ENCODE data around the gene TSR3. TPM values are rescaled to one million over a fixed set of nuclear protein-coding genes. Genes with fewer than 3 reads are reported as not detected.

TSR3 gene
- total RNA-seq, 4 donors from 2014 or later = 78.2 to 112 (median 106) TPM

DNA sequence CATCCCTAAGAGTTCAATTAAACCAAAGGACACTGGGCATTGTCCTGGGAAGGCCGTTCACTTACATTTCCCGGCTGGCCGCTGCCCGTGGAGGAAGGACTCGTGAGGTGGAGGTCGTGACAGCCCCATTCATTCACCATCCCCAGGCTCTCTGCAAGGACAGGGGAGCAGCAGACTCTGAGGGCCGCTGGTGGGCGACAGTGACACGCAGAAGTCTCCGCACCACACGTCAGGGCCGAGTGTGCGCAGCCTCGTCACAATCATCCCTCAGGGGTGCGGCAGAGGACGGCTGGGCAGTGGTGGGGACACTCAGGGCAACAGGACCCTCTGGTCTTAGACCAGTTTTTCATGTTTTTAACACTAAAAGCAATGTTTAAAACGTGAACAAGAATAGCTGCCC is 41.1 kb upstream of the TSR3 start:
- H3K36me3 ChIP-seq = peaks cover 53 to 98% (median 91%) of the 10 kb centered on the region in 4 donors
- 90% methylated on average over 17 of the region's 17 CpGs for WGBS
- no peak for DNase-seq (ENCODE audit: extremely low spot score)
- H3K27ac ChIP-seq (replicated peaks in 1 of 4) = no peak overlapping the region
- no peaks in the 10 kb centered on the region for H3K4me1 ChIP-seq
- intact Hi-C loops (cut with DNase I) = no loop called here
- no peaks in the 10 kb centered on the region for H3K27me3 ChIP-seq
- H3K9me3 ChIP-seq = no peaks in the 10 kb centered on the region
- H3K4me3 ChIP-seq = no peak overlapping the region
- no peak for TF ChIP-seq POLR2A (IDR thresholded peaks at IDR 0.05; ENCODE audit: low read depth)
- TF ChIP-seq CTCF (IDR thresholded peaks at IDR 0.05) = no peak
- no peak for TF ChIP-seq POLR2AphosphoS5 (IDR thresholded peaks at IDR 0.05)
- TF ChIP-seq EP300 (IDR thresholded peaks at IDR 0.05) = no peak

- Histone ChIP-seq H3K4me1 (no peaks in the 10 kb centered on the region), H3K27ac (replicated peaks in 1 of 4) (no peak overlapping the region), H3K36me3 (peaks cover 43 to 99% (median 81%) of the 10 kb centered on the region in 4 donors), H3K9me3 (no peaks in the 10 kb centered on the region), H3K4me3 (no peak overlapping the region), H3K27me3 (no peaks in the 10 kb centered on the region)
- WGBS = 85% methylated on average over 28 of the region's 28 CpGs
- no peak for TF ChIP-seq POLR2AphosphoS5 (IDR thresholded peaks at IDR 0.05)
- no peak for TF ChIP-seq POLR2A (IDR thresholded peaks at IDR 0.05; ENCODE audit: low read depth)
- TF ChIP-seq CTCF (IDR thresholded peaks at IDR 0.05) = no peak
- TF ChIP-seq EP300 (IDR thresholded peaks at IDR 0.05) = no peak
- DNase-seq (ENCODE audit: extremely low spot score) = no peak
- intact Hi-C loops (cut with DNase I) = no loop called here
Measured at GRCh38 chr16:1390239-1390779, 38.6 kb upstream of the TSR3 start.

DNA sequence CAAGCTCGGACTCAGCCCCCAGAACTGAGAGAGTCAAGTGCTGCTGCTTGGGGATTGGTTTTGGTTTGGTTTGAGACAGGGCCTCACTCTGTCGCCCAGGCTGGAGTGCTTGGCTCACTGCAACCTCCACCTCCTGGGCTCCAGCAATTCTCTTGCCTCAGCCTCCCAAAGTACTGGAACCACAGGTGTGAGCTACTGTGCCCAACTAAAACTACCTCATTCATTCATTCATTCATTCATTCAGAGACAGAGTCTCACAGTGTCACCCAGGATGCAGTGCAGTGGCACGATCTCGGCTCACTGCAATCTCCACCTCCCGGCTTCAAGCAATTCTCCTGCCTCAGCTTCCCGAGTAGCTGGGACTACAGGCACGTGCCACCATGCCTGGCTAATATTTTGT is 38.1 kb upstream of the TSR3 start:
- TF ChIP-seq EP300 (IDR thresholded peaks at IDR 0.05) (no peak), POLR2AphosphoS5 (IDR thresholded peaks at IDR 0.05) (no peak), POLR2A (IDR thresholded peaks at IDR 0.05; ENCODE audit: low read depth) (no peak), CTCF (IDR thresholded peaks at IDR 0.05) (no peak)
- Histone ChIP-seq H3K27ac (replicated peaks in 1 of 4) (no peak overlapping the region), H3K9me3 (no peaks in the 10 kb centered on the region), H3K36me3 (peaks cover 46 to 100% (median 82%) of the 10 kb centered on the region in 4 donors), H3K27me3 (no peaks in the 10 kb centered on the region), H3K4me3 (no peak overlapping the region), H3K4me1 (no peaks in the 10 kb centered on the region)
- WGBS = 87% methylated on average over 7 of the region's 7 CpGs
- intact Hi-C loops (cut with DNase I) = no loop called here
- no peak for DNase-seq (ENCODE audit: extremely low spot score)

- no peaks in the 10 kb centered on the region for H3K4me1 ChIP-seq
- intact Hi-C loops (cut with DNase I) = no loop called here
- no peaks in the 10 kb centered on the region for H3K27me3 ChIP-seq
- peaks cover 34 to 99% (median 80%) of the 10 kb centered on the region in 4 donors for H3K36me3 ChIP-seq
- H3K9me3 ChIP-seq = no peaks in the 10 kb centered on the region
- TF ChIP-seq CTCF (IDR thresholded peaks at IDR 0.05) = no peak
- no peak for TF ChIP-seq EP300 (IDR thresholded peaks at IDR 0.05)
- no peak for TF ChIP-seq POLR2A (IDR thresholded peaks at IDR 0.05; ENCODE audit: low read depth)
- no peak for TF ChIP-seq POLR2AphosphoS5 (IDR thresholded peaks at IDR 0.05)
- H3K4me3 ChIP-seq = no peak overlapping the region
- 92% methylated on average over 12 of the region's 16 CpGs for WGBS
- H3K27ac ChIP-seq (replicated peaks in 1 of 4) = no peak overlapping the region
- no peak for DNase-seq (ENCODE audit: extremely low spot score)
Measured at GRCh38 chr16:1387331-1387730, 35.7 kb upstream of the TSR3 start.

GRCh38 chr16:1385232-1385631 is 33.6 kb upstream of the TSR3 start:
- TF ChIP-seq EP300 (IDR thresholded peaks at IDR 0.05) (no peak), POLR2A (IDR thresholded peaks at IDR 0.05; ENCODE audit: low read depth) (no peak), POLR2AphosphoS5 (IDR thresholded peaks at IDR 0.05) (no peak), CTCF (IDR thresholded peaks at IDR 0.05) (no peak)
- peaks cover 33 to 94% (median 79%) of the 10 kb centered on the region in 4 donors for H3K36me3 ChIP-seq
- H3K4me1 ChIP-seq = peaks cover 0 to 1% (median under 1%) of the 10 kb centered on the region in 4 donors
- no peak for DNase-seq (ENCODE audit: extremely low spot score)
- no peak overlapping the region for H3K27ac ChIP-seq (replicated peaks in 1 of 4)
- H3K9me3 ChIP-seq = no peaks in the 10 kb centered on the region
- intact Hi-C loops (cut with DNase I) = no loop called here
- H3K4me3 ChIP-seq = no peak overlapping the region
- WGBS = 93% methylated on average over 26 of the region's 39 CpGs
- H3K27me3 ChIP-seq = no peaks in the 10 kb centered on the region
